Thymus (tissue), 11 donors: ENCODE results near the gene KLRF2. TPM values are rescaled to one million over a fixed set of nuclear protein-coding genes. Genes with fewer than 3 reads are reported as not detected.

ENCODE experiments used
- DNase-seq, 9 donors: peaks; one replicate each; pipeline ENCODE4 v3.0.0-alpha.2; 2013; ENCODE audit warnings: low spot score in 9 of 9, low read depth in 6 of 9, missing footprints in 1 of 9
- H3K27ac ChIP-seq, 2 donors: one replicate each; pipeline ENCODE4 v1.5.1; 2013; ENCODE audit warnings: control low read depth in 1 of 2, low read depth in 1 of 2, low read length in 1 of 2, mild to moderate bottlenecking in 1 of 2, moderate library complexity in 1 of 2
- H3K27me3 ChIP-seq, 2 donors: one replicate each; pipeline ENCODE4 v1.5.1; 2013; ENCODE audit warnings: low read length in 1 of 2; ENCODE audit not compliant: control insufficient read depth in 2 of 2, insufficient read depth in 1 of 2
- H3K36me3 ChIP-seq, 2 donors: one replicate each; pipeline ENCODE4 v1.5.1; 2013; ENCODE audit warnings: low read length in 1 of 2, mild to moderate bottlenecking in 1 of 2, moderate library complexity in 1 of 2; ENCODE audit not compliant: control insufficient read depth in 2 of 2, insufficient read depth in 2 of 2
- H3K4me1 ChIP-seq, 2 donors: one replicate each; pipeline ENCODE4 v1.5.1; 2013; ENCODE audit warnings: low read length in 2 of 2; ENCODE audit not compliant: control insufficient read depth in 2 of 2, insufficient read depth in 2 of 2
- H3K4me3 ChIP-seq, 2 donors: one replicate each; pipeline ENCODE4 v1.5.1; 2013; ENCODE audit warnings: low read length in 2 of 2, control low read depth in 1 of 2, mild to moderate bottlenecking in 1 of 2
- H3K9me3 ChIP-seq, 2 donors: one replicate each; pipeline ENCODE4 v1.5.1; 2013; ENCODE audit warnings: low read length in 1 of 2, mild to moderate bottlenecking in 1 of 2; ENCODE audit not compliant: control insufficient read depth in 2 of 2, insufficient read depth in 1 of 2
- WGBS: extraction: QIAGEN DNeasy Blood & Tissue Kit; methylation state at CpG from one replicate; pipeline ENCODE4 v1.1.7; 2013; 5-methylcytosine and 5-hydroxymethylcytosine counted together
- polyA plus RNA-seq: library from polyadenylated mRNA; stranded (reverse); fragments of 200-250 nt; gene quantifications from one replicate; pipeline ENCODE4 v1.2.3, GENCODE V29; 2013
- total RNA-seq: library from RNA; stranded (reverse); fragments of 120-200 nt; gene quantifications from one replicate; pipeline ENCODE4 v1.2.4, GENCODE V29; 2013
- donor health status: healthy.

KLRF2 gene
- total and polyA plus RNA-seq, 2 donors: 0.11 to 0.76 TPM

DNA sequence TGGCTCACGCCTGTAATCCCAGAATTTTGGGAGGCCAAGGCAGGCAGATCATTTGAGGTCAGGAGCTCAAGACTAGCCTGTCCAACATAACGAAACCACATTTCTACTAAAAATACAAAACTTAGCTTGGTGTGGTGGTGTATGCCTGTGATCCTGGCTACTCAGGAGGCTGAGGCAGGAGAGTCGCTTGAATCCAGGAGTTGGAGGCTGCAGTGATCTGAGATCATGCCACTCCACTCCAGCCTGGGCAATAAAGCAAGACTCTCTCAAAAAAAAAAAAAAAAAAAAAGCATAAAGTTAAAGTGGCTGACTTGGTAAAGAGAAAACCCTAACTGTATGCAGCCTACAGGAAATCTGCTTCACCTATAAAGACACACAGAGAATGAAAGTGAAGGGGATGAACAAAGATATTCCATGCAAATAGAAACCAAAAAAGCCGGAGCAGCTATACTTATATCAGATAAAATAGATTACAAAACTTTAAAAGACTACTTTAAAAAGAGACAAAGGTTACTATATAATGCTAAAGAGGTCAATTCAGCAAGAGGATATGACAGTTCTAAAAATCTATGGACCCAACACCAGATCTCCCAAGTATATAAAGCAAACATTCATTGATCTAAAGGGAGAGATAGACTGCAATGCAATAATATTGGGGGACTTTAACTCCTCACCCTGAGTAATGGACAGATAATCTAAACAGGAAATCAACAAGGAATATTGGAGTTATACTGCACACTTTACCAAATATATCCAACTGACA, 16.2 kb upstream of the KLRF2 start:
- H3K27ac ChIP-seq: peak overlapping the region; percentile 72 to 84
- H3K4me1 ChIP-seq: peaks cover 2 to 5% of the 10 kb centered on the region in 2 donors
- H3K36me3 ChIP-seq: no peaks in the 10 kb centered on the region
- H3K4me3 ChIP-seq: peak overlapping the region; percentile 21 to 37
- DNase-seq: peak in 5 of 9 donors; percentile 21 to 71 (median 45)
- no peaks in the 10 kb centered on the region for H3K27me3 ChIP-seq
- peaks cover 0 to 4% of the 10 kb centered on the region in 2 donors for H3K9me3 ChIP-seq
- whole genome bisulfite sequencing: 62% methylated on average over 4 of the region's 4 CpGs

DNA sequence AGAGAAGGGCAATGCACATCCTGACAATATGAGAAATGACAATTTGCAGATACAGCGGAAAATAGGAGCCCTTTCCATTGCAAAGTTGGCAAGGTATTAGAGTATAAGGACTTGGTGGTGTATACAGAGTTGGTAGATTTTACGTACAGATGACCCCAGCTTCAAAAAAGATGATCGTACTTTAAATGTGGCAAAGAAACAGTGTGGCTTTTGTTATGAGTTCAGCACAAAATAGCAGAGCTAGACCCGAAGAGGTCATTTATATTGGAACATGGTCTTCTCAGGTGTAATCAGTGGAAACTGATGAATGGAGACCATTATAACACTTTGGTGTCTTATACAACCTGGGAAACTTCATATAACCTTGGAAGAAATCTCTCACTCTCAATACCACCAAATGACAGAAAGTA, 14.4 kb upstream of the KLRF2 start:
- Histone ChIP-seq H3K4me1 (peaks cover 2 to 5% of the 10 kb centered on the region in 2 donors), H3K9me3 (peaks cover 0 to 4% of the 10 kb centered on the region in 2 donors), H3K27ac (peak overlapping the region; percentile 22 to 58), H3K27me3 (no peaks in the 10 kb centered on the region), H3K4me3 (peak overlapping the region; percentile 0 to 65), H3K36me3 (no peaks in the 10 kb centered on the region)
- peak in 3 of 9 donors; percentile 35 to 59 (median 56) for DNase-seq
- 5% methylated on average over 4 of the region's 4 CpGs for WGBS

DNA sequence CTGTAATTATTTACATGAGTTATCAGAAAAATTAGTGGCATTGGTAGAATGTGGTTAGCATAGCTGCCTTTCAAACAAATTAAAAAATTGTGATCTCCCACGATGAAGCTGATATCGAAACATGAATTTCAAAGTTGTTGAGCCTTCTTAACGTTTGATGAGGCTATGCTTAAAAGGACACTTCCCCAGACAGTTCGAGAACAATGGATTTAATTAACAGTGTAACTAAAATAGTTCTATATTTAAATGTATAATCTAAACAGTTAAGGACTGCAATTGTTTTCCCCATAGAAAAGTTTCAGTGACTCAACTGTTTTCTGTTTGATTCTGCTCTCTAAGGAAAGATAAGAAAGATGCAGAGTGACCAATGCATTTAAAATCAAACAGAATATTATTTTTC, 13.8 kb upstream of the KLRF2 start:
- Histone ChIP-seq H3K27ac (peak overlapping the region in 1 of 2 donors; percentile 22), H3K36me3 (no peaks in the 10 kb centered on the region), H3K27me3 (no peaks in the 10 kb centered on the region), H3K4me3 (peak overlapping the region; percentile 19 to 65), H3K9me3 (peaks cover 0 to 4% of the 10 kb centered on the region in 2 donors), H3K4me1 (peaks cover 2 to 5% of the 10 kb centered on the region in 2 donors)
- 2% methylated on average over 4 of the region's 4 CpGs for WGBS
- peak in 3 of 9 donors; percentile 21 to 49 (median 39) for DNase-seq

GRCh38 chr12:9868311-9868801, 12.9 kb upstream of the KLRF2 start:
- 7% methylated on average over 11 of the region's 11 CpGs for whole genome bisulfite sequencing
- peak in 5 of 9 donors; percentile 13 to 66 (median 56) for DNase-seq
- Histone ChIP-seq H3K27me3 (no peaks in the 10 kb centered on the region), H3K4me1 (peaks cover 2 to 5% of the 10 kb centered on the region in 2 donors), H3K4me3 (peak overlapping the region; percentile 55 to 66), H3K27ac (peak overlapping the region in 1 of 2 donors; percentile 90), H3K36me3 (no peaks in the 10 kb centered on the region), H3K9me3 (no peaks in the 10 kb centered on the region)

DNA sequence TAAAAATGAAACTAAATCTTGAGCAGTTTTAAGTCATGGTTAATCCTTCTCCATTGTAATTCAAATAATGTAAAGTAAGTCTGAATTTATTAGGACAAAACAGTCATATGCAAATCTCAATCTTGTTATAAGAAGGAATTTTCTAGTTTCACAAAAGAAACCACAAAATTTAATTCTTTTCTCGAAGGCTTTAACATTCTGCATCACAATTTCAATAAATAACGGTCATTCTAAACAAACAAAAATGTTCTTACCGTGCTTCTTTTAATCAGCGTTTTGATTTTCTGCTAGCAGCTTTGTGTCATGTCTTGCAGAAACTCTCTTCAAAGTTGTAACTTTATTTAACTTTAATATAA, 12.4 kb upstream of the KLRF2 start:
- H3K4me1 ChIP-seq: peaks cover 2 to 5% of the 10 kb centered on the region in 2 donors
- H3K27me3 ChIP-seq: no peaks in the 10 kb centered on the region
- DNase-seq: no peak
- peak overlapping the region; percentile 55 to 82 for H3K4me3 ChIP-seq
- no peaks in the 10 kb centered on the region for H3K9me3 ChIP-seq
- 2% methylated on average over 4 of the region's 4 CpGs for WGBS
- no peaks in the 10 kb centered on the region for H3K36me3 ChIP-seq
- peak overlapping the region; percentile 71 to 90 for H3K27ac ChIP-seq

DNA sequence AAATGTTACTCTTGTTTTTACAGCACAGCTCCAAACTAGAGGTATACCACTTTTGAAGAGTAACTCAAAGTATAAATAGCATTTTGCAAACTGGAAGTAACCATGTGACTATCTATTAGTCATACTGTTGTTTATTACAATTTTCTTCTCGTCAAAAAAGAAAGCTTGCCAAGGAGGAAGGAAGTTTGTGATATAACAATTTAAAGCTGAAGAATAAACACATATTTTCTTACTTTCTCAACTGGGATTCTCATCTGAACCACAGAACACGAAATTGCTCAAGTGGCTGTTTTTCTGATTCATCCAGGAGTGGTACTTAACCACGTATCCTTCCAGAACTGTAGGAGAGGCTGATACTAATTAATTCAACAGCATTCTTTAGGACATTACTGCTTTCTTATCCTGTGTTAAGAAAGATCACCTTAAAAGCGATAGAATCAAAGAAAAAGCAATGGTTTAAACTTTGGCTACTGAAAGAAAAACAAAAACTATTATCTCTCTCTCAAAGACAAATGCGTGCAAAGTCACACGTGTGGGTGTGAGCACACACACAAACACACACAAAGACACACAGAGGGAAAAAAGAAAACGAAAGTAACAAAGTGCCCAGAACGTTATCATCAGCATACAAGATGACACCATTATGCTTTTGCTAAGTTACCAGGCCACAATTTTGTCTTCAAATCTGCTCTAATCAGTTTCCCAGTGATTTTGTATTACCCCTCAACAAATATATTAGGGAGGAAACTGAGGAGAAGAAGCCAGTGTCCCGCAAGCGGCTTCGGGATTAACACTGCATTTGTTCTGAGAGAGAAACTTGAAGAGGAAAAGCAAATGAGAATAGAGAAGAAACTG, 11.8 kb upstream of the KLRF2 start, which contains the start of gene CLEC2B:
CLEC2B (minus strand) TSS at position 48 of the 855 bp plus-strand sequence.
- H3K27ac ChIP-seq: peak within 1 kb of the TSS; percentile 90 to 92
- under 1% methylated on average over 11 of the region's 11 CpGs for WGBS
- DNase-seq: peak; percentile 47 to 91 (median 73)

DNA sequence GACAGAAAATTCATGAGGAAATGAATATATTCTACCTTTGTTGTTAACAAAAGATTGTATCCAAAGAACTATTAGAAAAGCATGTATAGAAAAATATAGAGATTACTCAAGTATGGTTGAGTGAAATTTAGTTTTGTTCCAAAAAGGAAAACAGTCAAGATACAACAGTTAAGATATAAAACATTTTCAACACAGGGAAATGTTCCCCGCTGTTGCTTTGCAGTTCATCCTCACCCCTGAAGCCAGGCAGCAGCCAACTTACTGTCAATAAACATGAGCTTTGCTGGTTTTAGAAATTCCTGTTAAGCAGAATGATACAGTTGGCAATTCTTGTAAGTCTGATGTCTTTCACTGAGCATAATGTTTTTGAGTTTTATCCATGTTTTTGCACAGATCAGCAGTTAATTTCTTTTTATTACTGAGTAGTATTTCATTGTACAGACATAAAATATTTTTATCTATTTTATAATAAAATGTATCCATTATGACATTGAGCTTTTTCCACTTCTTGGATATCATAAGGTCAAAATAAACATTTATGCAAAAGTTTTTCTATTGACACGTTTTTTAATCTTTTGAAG, 10.9 kb upstream of the KLRF2 start:
- no peaks in the 10 kb centered on the region for H3K9me3 ChIP-seq
- peak in 6 of 9 donors; percentile 22 to 72 (median 37) for DNase-seq
- WGBS: 42% methylated on average over 2 of the region's 2 CpGs
- H3K27me3 ChIP-seq: no peaks in the 10 kb centered on the region
- H3K36me3 ChIP-seq: no peaks in the 10 kb centered on the region
- H3K4me1 ChIP-seq: no peaks in the 10 kb centered on the region
- H3K27ac ChIP-seq: peak overlapping the region; percentile 78 to 90
- peak overlapping the region in 1 of 2 donors; percentile 31 for H3K4me3 ChIP-seq

More for the DNA sequence above, 11.8 kb upstream of the KLRF2 start, which contains the start of gene CLEC2B:
- Histone ChIP-seq H3K36me3 (no peaks in the 10 kb centered on the region), H3K4me3 (peak within 1 kb of the TSS; percentile 55 to 82), H3K27me3 (no peaks in the 10 kb centered on the region), H3K4me1 (peaks cover 2 to 5% of the 10 kb centered on the region in 2 donors), H3K9me3 (no peaks in the 10 kb centered on the region)

DNA sequence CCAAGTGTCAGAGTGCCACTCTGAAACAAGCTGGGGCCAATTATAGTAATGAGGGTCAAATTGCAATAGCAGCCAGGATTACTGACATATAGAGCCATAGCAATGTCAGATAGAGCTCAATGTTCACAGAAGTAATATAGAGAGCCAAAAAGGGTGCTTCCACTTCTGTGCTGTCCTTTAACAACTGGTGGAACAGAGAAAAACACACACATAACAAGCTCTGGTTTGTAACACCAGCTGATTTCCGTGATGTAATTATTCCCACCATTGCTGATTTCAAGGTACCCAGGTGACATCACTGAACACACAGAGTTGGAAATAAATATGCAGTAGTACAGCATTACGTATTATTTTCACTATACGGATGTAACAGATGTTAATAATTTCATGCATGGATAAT, 9.1 kb upstream of the KLRF2 start:
- H3K27me3 ChIP-seq: no peaks in the 10 kb centered on the region
- H3K9me3 ChIP-seq: no peaks in the 10 kb centered on the region
- H3K27ac ChIP-seq: no peak overlapping the region
- H3K36me3 ChIP-seq: no peaks in the 10 kb centered on the region
- H3K4me3 ChIP-seq: no peak overlapping the region
- DNase-seq: no peak
- 95% methylated on average over 3 of the region's 3 CpGs for WGBS
- H3K4me1 ChIP-seq: no peaks in the 10 kb centered on the region
